Measurements from ENCODE around the gene ASPHD2.

Gene ASPHD2

DNA sequence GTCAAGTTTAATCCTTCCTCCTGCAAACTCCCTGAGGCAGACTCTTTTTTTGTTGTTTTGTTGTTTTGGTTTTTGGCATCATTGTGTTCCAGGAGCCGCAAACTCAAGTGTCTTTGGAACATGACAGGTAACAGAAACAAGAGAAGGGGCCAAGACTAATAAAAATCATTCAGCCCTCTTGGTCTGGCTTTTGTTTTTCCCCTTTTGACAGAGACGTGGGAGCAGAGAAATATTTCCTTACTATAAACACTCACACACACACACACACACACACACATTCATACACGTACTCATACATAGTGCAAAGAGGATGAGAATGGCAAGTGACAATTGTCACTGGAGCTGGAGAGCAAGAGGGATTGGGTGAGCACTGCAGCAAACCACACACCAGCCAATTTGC, 10.4 kb upstream of the ASPHD2 start:
- POLR2A ChIA-PET = interaction anchor here (1.0 kb wide), 1 partner anchor 10 kb away, joined by 3 read pairs; no protein-coding TSS in a partner anchor
- TF ChIP-seq PKNOX1 (IDR thresholded peaks at IDR 0.05) = no peak
- TF ChIP-seq TARDBP (IDR thresholded peaks at IDR 0.05) = no peak
- CTCF ChIA-PET = interaction anchor here (1.0 kb wide), 1 partner anchor 56 kb away, joined by 3 read pairs; no protein-coding TSS in a partner anchor
- no peak for DNase-seq (ENCODE audit: extremely low spot score)

DNA sequence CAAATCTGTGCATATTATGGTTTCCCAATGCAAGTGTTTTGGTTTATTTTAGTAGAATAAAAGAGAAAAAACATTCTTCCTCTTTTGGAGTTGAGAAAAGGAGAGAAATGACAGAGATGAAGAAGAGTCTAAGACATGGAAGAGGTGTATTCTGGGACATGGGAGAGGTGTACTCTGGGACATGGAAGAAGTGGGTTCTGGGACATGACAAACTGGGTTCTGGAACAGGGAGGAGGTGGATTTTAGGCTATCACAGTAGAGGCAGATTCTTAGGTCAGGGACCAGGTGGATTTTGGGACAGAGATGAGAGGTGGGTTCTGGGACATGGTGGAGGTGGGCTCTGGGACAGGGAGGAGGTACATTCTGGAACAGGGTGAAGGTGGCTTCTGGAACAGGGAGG, 2.1 kb upstream of the ASPHD2 start:
- TF ChIP-seq ELF4 (IDR thresholded peaks at IDR 0.05) (no peak), L3MBTL2 (conservative IDR thresholded peaks at IDR 0.05) (no peak), TARDBP (IDR thresholded peaks at IDR 0.05) (no peak), CTBP1 (IDR thresholded peaks at IDR 0.05; ENCODE audit: borderline replicate concordance) (no peak), SUZ12 (IDR thresholded peaks at IDR 0.05) (no peak), BHLHE40 (IDR thresholded peaks at IDR 0.05; ENCODE audit: borderline replicate concordance) (no peak), ZNF384 (IDR thresholded peaks at IDR 0.05) (no peak)
- DNase-seq (ENCODE audit: extremely low spot score) = no peak
- ChIA-PET POLR2A (no interaction called here), CTCF (no interaction called here)

GRCh38 chr22:26429458-26430286, 612 bp downstream of the ASPHD2 start:
- DNase-seq (ENCODE audit: extremely low spot score) = peak; percentile 45
- ChIA-PET POLR2A (interaction anchor here (1.1 to 1.9 kb wide), 3 partner anchors 9 to 54 kb away, joined by 4 to 6 read pairs (median 4); partner anchors contain the start of genes HPS4 and SRRD), CTCF (interaction anchor here (0.8 kb wide), 1 partner anchor 63 kb away, joined by 3 read pairs; no protein-coding TSS in a partner anchor)
- TF ChIP-seq NFRKB (IDR thresholded peaks at IDR 0.05) = no peak
- TF ChIP-seq FOXM1 (IDR thresholded peaks at IDR 0.05; ENCODE audit: borderline replicate concordance) = no peak
- no peak for TF ChIP-seq FOXK2 (IDR thresholded peaks at IDR 0.05)
- no peak for TF ChIP-seq LEF1 (IDR thresholded peaks at IDR 0.05; ENCODE audit: borderline replicate concordance)
- 0 out of 2 replicates have a peak, but pooled peaks have one; percentile 28 for TF ChIP-seq L3MBTL2 (conservative IDR thresholded peaks at IDR 0.05)
- no peak for TF ChIP-seq ZNF384 (IDR thresholded peaks at IDR 0.05)
- no peak for TF ChIP-seq FOXA1 (IDR thresholded peaks at IDR 0.05)
- TF ChIP-seq ELF4 (IDR thresholded peaks at IDR 0.05) = no peak
- 0 out of 2 replicates have a peak, but pooled peaks have one; percentile 5 for TF ChIP-seq ARNT (IDR thresholded peaks at IDR 0.05)

- CTCF ChIA-PET = interaction anchor here (0.5 to 0.8 kb wide), 2 partner anchors 64 to 238 kb away, joined by 3 read pairs; no protein-coding TSS in a partner anchor
- POLR2A ChIA-PET = interaction anchor here (1.0 to 1.9 kb wide), 3 partner anchors 10 to 53 kb away, joined by 4 read pairs; partner anchors contain the start of genes HPS4 and SRRD
- DNase-seq (ENCODE audit: extremely low spot score) = no peak
- TF ChIP-seq L3MBTL2 (conservative IDR thresholded peaks at IDR 0.05) = no peak
- TF ChIP-seq TARDBP (IDR thresholded peaks at IDR 0.05) = no peak
- TF ChIP-seq CTBP1 (IDR thresholded peaks at IDR 0.05; ENCODE audit: borderline replicate concordance) = no peak
- no peak for TF ChIP-seq FOXM1 (IDR thresholded peaks at IDR 0.05; ENCODE audit: borderline replicate concordance)
- TF ChIP-seq ELF4 (IDR thresholded peaks at IDR 0.05) = no peak
- TF ChIP-seq SP1 (IDR thresholded peaks at IDR 0.05) = no peak
- TF ChIP-seq NFRKB (IDR thresholded peaks at IDR 0.05) = no peak
- TF ChIP-seq PKNOX1 (IDR thresholded peaks at IDR 0.05) = no peak
- TF ChIP-seq FOXA1 (IDR thresholded peaks at IDR 0.05) = no peak
Measured at GRCh38 chr22:26430600-26430999, 1.5 kb downstream of the ASPHD2 start.

- POLR2A ChIA-PET = interaction anchor here (1.0 to 1.9 kb wide), 2 partner anchors 15 to 53 kb away, joined by 4 read pairs; partner anchors contain the start of genes HPS4 and SRRD
- no peak for DNase-seq (ENCODE audit: extremely low spot score)
- TF ChIP-seq HDGF (IDR thresholded peaks at IDR 0.05; ENCODE audit: borderline replicate concordance) (no peak), TARDBP (IDR thresholded peaks at IDR 0.05) (no peak), FOXK2 (IDR thresholded peaks at IDR 0.05) (no peak), L3MBTL2 (conservative IDR thresholded peaks at IDR 0.05) (no peak), PKNOX1 (IDR thresholded peaks at IDR 0.05) (no peak), CTBP1 (IDR thresholded peaks at IDR 0.05; ENCODE audit: borderline replicate concordance) (no peak), FOXM1 (IDR thresholded peaks at IDR 0.05; ENCODE audit: borderline replicate concordance) (no peak), NFRKB (IDR thresholded peaks at IDR 0.05) (no peak), ELF4 (IDR thresholded peaks at IDR 0.05) (no peak)
- CTCF ChIA-PET = no interaction called here
Measured at GRCh38 chr22:26431261-26431995, 2.4 kb downstream of the ASPHD2 start.

- TF ChIP-seq NFRKB (IDR thresholded peaks at IDR 0.05) (no peak), ELF4 (IDR thresholded peaks at IDR 0.05) (no peak), PKNOX1 (IDR thresholded peaks at IDR 0.05) (no peak), CTBP1 (IDR thresholded peaks at IDR 0.05; ENCODE audit: borderline replicate concordance) (no peak), FOXM1 (IDR thresholded peaks at IDR 0.05; ENCODE audit: borderline replicate concordance) (no peak), L3MBTL2 (conservative IDR thresholded peaks at IDR 0.05) (no peak), ZNF384 (IDR thresholded peaks at IDR 0.05) (no peak), LEF1 (IDR thresholded peaks at IDR 0.05; ENCODE audit: borderline replicate concordance) (no peak), ARNT (IDR thresholded peaks at IDR 0.05) (no peak), BHLHE40 (IDR thresholded peaks at IDR 0.05; ENCODE audit: borderline replicate concordance) (no peak)
- no peak for DNase-seq (ENCODE audit: extremely low spot score)
- CTCF ChIA-PET = no interaction called here
- POLR2A ChIA-PET = no interaction called here
Measured at GRCh38 chr22:26432619-26433311, 3.7 kb downstream of the ASPHD2 start.
